ENCODE data around the gene CNN2. TPM values are rescaled to one million over a fixed set of nuclear protein-coding genes. Genes with fewer than 3 reads are reported as not detected.

CNN2 gene
- total RNA-seq, 4 donors from 2014 or later: 69.9 to 122 (median 79.4) TPM

GRCh38 chr19:993831-994393, 32.5 kb upstream of the CNN2 start:
- Histone ChIP-seq H3K4me3 (no peak overlapping the region), H3K27me3 (peaks cover 0 to 41% of the 10 kb centered on the region in 2 donors), H3K36me3 (peaks cover 0 to 58% (median 0%) of the 10 kb centered on the region in 3 donors), H3K27ac (no peak overlapping the region), H3K4me1 (peaks cover 0 to 11% (median 7%) of the 10 kb centered on the region in 4 donors), H3K9me3 (no peaks in the 10 kb centered on the region)
- no peak for TF ChIP-seq CTCF (IDR thresholded peaks at IDR 0.05)
- no peak for TF ChIP-seq EP300 (IDR thresholded peaks at IDR 0.05)
- no peak for TF ChIP-seq POLR2A (IDR thresholded peaks at IDR 0.05)
- WGBS, 2 donors: 88 to 90% methylated on average over 30 to 37 of the region's 43 CpGs
- no peak for DNase-seq (ENCODE audit: low spot score in 2 of 2)

- H3K4me1 ChIP-seq: peaks cover 0 to 11% (median 7%) of the 10 kb centered on the region in 4 donors
- 89 to 93% methylated on average over 15 to 18 of the region's 18 CpGs for whole genome bisulfite sequencing, 2 donors
- DNase-seq (ENCODE audit: low spot score in 2 of 2): no peak
- H3K9me3 ChIP-seq: no peaks in the 10 kb centered on the region
- peaks cover 0 to 47% of the 10 kb centered on the region in 2 donors for H3K27me3 ChIP-seq
- TF ChIP-seq CTCF (IDR thresholded peaks at IDR 0.05): no peak
- TF ChIP-seq EP300 (IDR thresholded peaks at IDR 0.05): no peak
- TF ChIP-seq POLR2A (IDR thresholded peaks at IDR 0.05): no peak
- H3K27ac ChIP-seq: no peak overlapping the region
- peaks cover 0 to 54% (median 0%) of the 10 kb centered on the region in 3 donors for H3K36me3 ChIP-seq
- no peak overlapping the region for H3K4me3 ChIP-seq
Observed at GRCh38 chr19:994516-994915, 31.9 kb upstream of the CNN2 start.

- Histone ChIP-seq H3K27me3 (peaks cover 0 to 54% of the 10 kb centered on the region in 2 donors), H3K4me1 (peaks cover 0 to 14% (median 9%) of the 10 kb centered on the region in 4 donors), H3K9me3 (no peaks in the 10 kb centered on the region), H3K4me3 (no peak overlapping the region), H3K36me3 (peaks cover 0 to 47% (median 0%) of the 10 kb centered on the region in 3 donors), H3K27ac (no peak overlapping the region)
- no peak for DNase-seq (ENCODE audit: low spot score in 2 of 2)
- no peak for TF ChIP-seq CTCF (IDR thresholded peaks at IDR 0.05)
- TF ChIP-seq POLR2A (IDR thresholded peaks at IDR 0.05): no peak
- TF ChIP-seq EP300 (IDR thresholded peaks at IDR 0.05): no peak
- 66 to 70% methylated on average over 16 to 18 of the region's 26 CpGs for WGBS, 2 donors
Observed at GRCh38 chr19:995051-995827, 31.2 kb upstream of the CNN2 start.

GRCh38 chr19:996051-996838, 30.2 kb upstream of the CNN2 start:
- no peak overlapping the region for H3K4me3 ChIP-seq
- no peaks in the 10 kb centered on the region for H3K9me3 ChIP-seq
- DNase-seq (ENCODE audit: low spot score in 2 of 2): no peak
- no peak overlapping the region for H3K27ac ChIP-seq
- TF ChIP-seq POLR2A (IDR thresholded peaks at IDR 0.05) (no peak), EP300 (IDR thresholded peaks at IDR 0.05) (no peak), CTCF (IDR thresholded peaks at IDR 0.05) (no peak)
- peaks cover 0 to 37% (median 0%) of the 10 kb centered on the region in 3 donors for H3K36me3 ChIP-seq
- H3K4me1 ChIP-seq: peaks cover 0 to 23% (median 15%) of the 10 kb centered on the region in 4 donors
- peaks cover 0 to 61% of the 10 kb centered on the region in 2 donors for H3K27me3 ChIP-seq
- 1 to 7% methylated on average over 38 to 45 of the region's 64 CpGs for WGBS, 2 donors
